Ramos (cell line): ENCODE results near the gene NET1.
"Not testable (repeated sequence)": the region's sequence is repeated elsewhere in the genome, so short reads cannot be mapped to it uniquely, and the experiment has no call there.

Experiments
- in situ Hi-C: fragments of 300-500 bp; cut with MboI; formaldehyde crosslinking; loops from one replicate; pipeline ENCODE4 v1.14.3; 2022; ENCODE audit warnings: low sequenced_read_pairs; ENCODE audit not compliant: unreplicated experiment

The NET1 gene

GRCh38 chr10:5412277-5412941 is at the start of gene NET1:
Gene NET1 (plus strand): TSS chr10:5412557. CDS start chr10:5412693, 136 bp downstream.
- in situ Hi-C loops, result no loop called here

- in situ Hi-C loops, result no loop called here
Observed at GRCh38 chr10:5362873-5363272, 49.5 kb upstream of the NET1 start.

GRCh38 chr10:5364374-5364773 is 48.0 kb upstream of the NET1 start:
- in situ Hi-C loops, result no loop called here

GRCh38 chr10:5364890-5365338 is 47.4 kb upstream of the NET1 start, which contains the start of gene UCN3:
Gene UCN3 (plus strand): TSS chr10:5364966. CDS start chr10:5373721, 8,755 bp downstream.
- in situ Hi-C loops, result no loop called here

GRCh38 chr10:5365928-5366327 is 46.4 kb upstream of the NET1 start:
- in situ Hi-C loops, result no loop called here

- in situ Hi-C loops, result no loop called here
Observed at GRCh38 chr10:5369362-5370158, 42.8 kb upstream of the NET1 start.

GRCh38 chr10:5370493-5371352 is 41.6 kb upstream of the NET1 start:
- in situ Hi-C loops, result no loop called here

- in situ Hi-C loops, result no loop called here
Observed at GRCh38 chr10:5373307-5373706, 39.0 kb upstream of the NET1 start.

- in situ Hi-C loops, result no loop called here
Observed at GRCh38 chr10:5373891-5374611, 38.3 kb upstream of the NET1 start.

GRCh38 chr10:5376450-5376849 is 35.9 kb upstream of the NET1 start:
- in situ Hi-C loops, result no loop called here

GRCh38 chr10:5379202-5379601 is 33.2 kb upstream of the NET1 start:
- in situ Hi-C loops, result not testable (repeated sequence)

- in situ Hi-C loops, result loop anchor here (10.0 kb wide), 1 partner anchor 536 kb away; no protein-coding TSS in a partner anchor
Observed at GRCh38 chr10:5380395-5380794, 32.0 kb upstream of the NET1 start.

GRCh38 chr10:5381187-5381586 is 31.2 kb upstream of the NET1 start:
- in situ Hi-C loops, result loop anchor here (10.0 kb wide), 1 partner anchor 536 kb away; no protein-coding TSS in a partner anchor

GRCh38 chr10:5385224-5385623 is 27.1 kb upstream of the NET1 start:
- in situ Hi-C loops, result loop anchor here (10.0 kb wide), 1 partner anchor 540 kb away; no protein-coding TSS in a partner anchor

- in situ Hi-C loops, result loop anchor here (10.0 kb wide), 1 partner anchor 542 kb away; no protein-coding TSS in a partner anchor
Observed at GRCh38 chr10:5387169-5387568, 25.2 kb upstream of the NET1 start.

- in situ Hi-C loops, result no loop called here
Observed at GRCh38 chr10:5390607-5391205, 21.7 kb upstream of the NET1 start.

- in situ Hi-C loops, result no loop called here
Observed at GRCh38 chr10:5391790-5392189, 20.6 kb upstream of the NET1 start.

GRCh38 chr10:5393529-5393928 is 18.8 kb upstream of the NET1 start:
- in situ Hi-C loops, result no loop called here

- in situ Hi-C loops, result no loop called here
Observed at GRCh38 chr10:5395168-5395567, 17.2 kb upstream of the NET1 start.
